K562 (cell line): ENCODE measurements around the gene EGLN1. TPM values are rescaled to one million over a fixed set of nuclear protein-coding genes. Genes with fewer than 3 reads are reported as not detected.

ENCODE experiments used
- EP300 ChIP-seq: IDR thresholded peaks from 2 replicates; pipeline ENCODE4 v1.6.1; 2012; ENCODE audit warnings: low read length, improper control_type of control experiment
- KAT7 ChIP-seq: sonication (generic); formaldehyde crosslinking; IDR thresholded peaks from 2 replicates; pipeline ENCODE4 v1.8.0; 2022; ENCODE audit warnings: missing genetic modification reagents, mild to moderate bottlenecking, borderline replicate concordance
- LCOR ChIP-seq: sonication (generic); formaldehyde crosslinking; IDR thresholded peaks from 2 replicates; pipeline ENCODE4 v1.8.0; 2022; ENCODE audit warnings: mild to moderate bottlenecking, missing genetic modification reagents
- LEF1 ChIP-seq: fragments of 450-650 bp; IDR thresholded peaks from 2 replicates; pipeline ENCODE4 v1.6.1; 2016; ENCODE audit warnings: mild to moderate bottlenecking
- MBD2 ChIP-seq: sonication (generic); IDR thresholded peaks from 2 replicates; pipeline ENCODE4 v1.6.1; 2016; ENCODE audit warnings: low read depth, borderline replicate concordance
- MCM2 ChIP-seq: fragments of 450-650 bp; IDR thresholded peaks from 2 replicates; pipeline ENCODE4 v1.6.1; 2017; ENCODE audit warnings: low read depth, mild to moderate bottlenecking
- MXD1 ChIP-seq: fragments of 250-450 bp; sonication (Bioruptor Pico); IDR thresholded peaks from 2 replicates; pipeline ENCODE4 v1.8.0; 2021; ENCODE audit warnings: borderline replicate concordance, mild to moderate bottlenecking, moderate library complexity; ENCODE audit not compliant: poor library complexity, severe bottlenecking
- MYC ChIP-seq, 2 experiments: fragments of 250-450 bp in 1 of 2; sonication (Bioruptor Pico) in 1 of 2; IDR thresholded peaks; 2 replicates each; pipeline versions ENCODE4 v1.5.1 to v1.6.1; 2012 to 2021; ENCODE audit warnings: low read depth in 2 of 2, borderline replicate concordance in 1 of 2, improper control_type of control experiment in 1 of 2, low read length in 1 of 2, mild to moderate bottlenecking in 1 of 2, moderate library complexity in 1 of 2
- THRA ChIP-seq: fragments of 450-650 bp; IDR thresholded peaks from 2 replicates; pipeline ENCODE4 v1.6.1; 2017; ENCODE audit warnings: mild to moderate bottlenecking, moderate library complexity
- polyA plus RNA-seq, 8 experiments: library from polyadenylated mRNA; depleted of rRNA in 4 of 8; stranded (reverse) in 5 of 8; unstranded in 3 of 8; fragments of >200 nt; fragmentation: Nextera tagmentation in 2 of 8; fragmentation: Illumina TruSeq in 1 of 8; extraction: Ambion mirVana in 2 of 8; extraction: Trizol in 1 of 8; gene quantifications; 2 replicates each; pipeline versions ENCODE4 v1.2.1 to v1.2.3, GENCODE V29; 2011 to 2014; ENCODE audit warnings: inconsistent platforms in 1 of 8, missing spikeins in 1 of 8
- total RNA-seq, 7 experiments: library from RNA; depleted of rRNA in 6 of 7; stranded (reverse); fragments of >200 nt in 6 of 7; fragmentation: Illumina TruSeq in 2 of 7; extraction: Trizol in 2 of 7; gene quantifications; 2 replicates each; pipeline versions ENCODE4 v1.2.1 to v1.2.3, GENCODE V29; 2011 to 2021; ENCODE audit warnings: low replicate concordance in 1 of 7
- TF ChIP-seq, protein P1 (sequence below), 2 experiments: fragments of 450-650 bp; formaldehyde crosslinking in 1 of 2; IDR thresholded peaks; 2 replicates each; pipeline versions ENCODE4 v1.4.0 to v1.6.1; 2014 to 2020; ENCODE audit warnings: mild to moderate bottlenecking in 2 of 2, borderline replicate concordance in 1 of 2, low read depth in 1 of 2
- TF ChIP-seq, protein P2 (sequence below), 2 experiments: fragments of 450-650 bp in 1 of 2; sonication (generic) in 1 of 2; formaldehyde crosslinking in 1 of 2; IDR thresholded peaks in 1 of 2; conservative IDR thresholded peaks in 1 of 2; 2 replicates each; pipeline versions ENCODE4 v1.6.1 to v1.8.1; 2016 to 2023; ENCODE audit warnings: mild to moderate bottlenecking in 2 of 2, moderate library complexity in 2 of 2, inconsistent platforms in 1 of 2, missing genetic modification reagents in 1 of 2

EGLN1 gene
- total and polyA plus RNA-seq, 9 of the 15 experiments (the other 6 are each of a cell fraction or from before 2014, with no cell fraction given), result 5.2 to 54.3 (median 24.6) TPM

GRCh38 chr1:231337043-231337471 is 85.0 kb downstream of the EGLN1 start (continued):
- TF ChIP-seq, protein P1, sequence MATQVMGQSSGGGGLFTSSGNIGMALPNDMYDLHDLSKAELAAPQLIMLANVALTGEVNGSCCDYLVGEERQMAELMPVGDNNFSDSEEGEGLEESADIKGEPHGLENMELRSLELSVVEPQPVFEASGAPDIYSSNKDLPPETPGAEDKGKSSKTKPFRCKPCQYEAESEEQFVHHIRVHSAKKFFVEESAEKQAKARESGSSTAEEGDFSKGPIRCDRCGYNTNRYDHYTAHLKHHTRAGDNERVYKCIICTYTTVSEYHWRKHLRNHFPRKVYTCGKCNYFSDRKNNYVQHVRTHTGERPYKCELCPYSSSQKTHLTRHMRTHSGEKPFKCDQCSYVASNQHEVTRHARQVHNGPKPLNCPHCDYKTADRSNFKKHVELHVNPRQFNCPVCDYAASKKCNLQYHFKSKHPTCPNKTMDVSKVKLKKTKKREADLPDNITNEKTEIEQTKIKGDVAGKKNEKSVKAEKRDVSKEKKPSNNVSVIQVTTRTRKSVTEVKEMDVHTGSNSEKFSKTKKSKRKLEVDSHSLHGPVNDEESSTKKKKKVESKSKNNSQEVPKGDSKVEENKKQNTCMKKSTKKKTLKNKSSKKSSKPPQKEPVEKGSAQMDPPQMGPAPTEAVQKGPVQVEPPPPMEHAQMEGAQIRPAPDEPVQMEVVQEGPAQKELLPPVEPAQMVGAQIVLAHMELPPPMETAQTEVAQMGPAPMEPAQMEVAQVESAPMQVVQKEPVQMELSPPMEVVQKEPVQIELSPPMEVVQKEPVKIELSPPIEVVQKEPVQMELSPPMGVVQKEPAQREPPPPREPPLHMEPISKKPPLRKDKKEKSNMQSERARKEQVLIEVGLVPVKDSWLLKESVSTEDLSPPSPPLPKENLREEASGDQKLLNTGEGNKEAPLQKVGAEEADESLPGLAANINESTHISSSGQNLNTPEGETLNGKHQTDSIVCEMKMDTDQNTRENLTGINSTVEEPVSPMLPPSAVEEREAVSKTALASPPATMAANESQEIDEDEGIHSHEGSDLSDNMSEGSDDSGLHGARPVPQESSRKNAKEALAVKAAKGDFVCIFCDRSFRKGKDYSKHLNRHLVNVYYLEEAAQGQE (IDR thresholded peaks at IDR 0.05; ENCODE audit: borderline replicate concordance), result no peak
- TF ChIP-seq, protein P1 (CRISPR knock-in tag; IDR thresholded peaks at IDR 0.05; ENCODE audit: low read depth), result no peak
- TF ChIP-seq EP300 (no peak), LCOR (peak; percentile 28; the same call in 1 of the 2 replicates), MBD2 (no peak), KAT7 (peak; percentile 32; the same call in 1 of the 2 replicates), LEF1 (no peak), MYC (IDR thresholded peaks at IDR 0.05; ENCODE audit: low read depth, low read length) (peak; percentile 38; the same call in 1 of the 2 replicates), MYC (CRISPR knock-in tag; IDR thresholded peaks at IDR 0.05; ENCODE audit: borderline replicate concordance, low read depth) (no peak), MCM2 (no peak), MXD1 (no peak), THRA (no peak)
- TF ChIP-seq, protein P2, sequence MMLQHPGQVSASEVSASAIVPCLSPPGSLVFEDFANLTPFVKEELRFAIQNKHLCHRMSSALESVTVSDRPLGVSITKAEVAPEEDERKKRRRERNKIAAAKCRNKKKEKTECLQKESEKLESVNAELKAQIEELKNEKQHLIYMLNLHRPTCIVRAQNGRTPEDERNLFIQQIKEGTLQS (IDR thresholded peaks at IDR 0.05), result no peak
- TF ChIP-seq, protein P2 (CRISPR knock-in tag; conservative IDR thresholded peaks at IDR 0.05), result no peak
- TF ChIP-seq, all 486 proteins: peak for 11
